WTC11 (cell line): ENCODE measurements around the gene KCNT2. TPM values are rescaled to one million over a fixed set of nuclear protein-coding genes. Genes with fewer than 3 reads are reported as not detected.

Experiments used
- ATAC-seq: fragments of 200-7000 bp; cut with Tn5 transposase; 2 replicates; pipeline ENCODE4 v1.10.0; 2021; ENCODE audit warnings: mild to moderate bottlenecking, moderate library complexity
- CTCF ChIA-PET: fragments of 300-600 bp; sonication (Branson Sonifier 250); formaldehyde crosslinking; loops from one replicate; lab custom pipeline; 2021; ENCODE audit warnings: antibody characterized with exemption; lab: Charles Lee
- POLR2A ChIA-PET: fragments of 350-600 bp; sonication (Branson Sonifier 250); formaldehyde crosslinking; loops from one replicate; lab custom pipeline; 2021; ENCODE audit warnings: antibody characterized with exemption; lab: Charles Lee
- DNase-seq: peaks from one replicate; pipeline ENCODE4 v3.0.0; 2021; ENCODE audit warnings: low spot score
- H3K27ac Mint-ChIP-seq: 2 replicates; pipeline ENCODE4 v1.8.0; 2021; ENCODE audit warnings: mixed read lengths
- H3K27me3 Mint-ChIP-seq: 2 replicates; pipeline ENCODE4 v1.8.0; 2021; ENCODE audit warnings: low read depth, mild to moderate bottlenecking, moderate library complexity, mixed read lengths
- H3K36me3 Mint-ChIP-seq: 2 replicates; pipeline ENCODE4 v1.8.0; 2021; ENCODE audit warnings: mixed read lengths
- H3K4me1 Mint-ChIP-seq: 2 replicates; pipeline ENCODE4 v1.8.0; 2022; ENCODE audit warnings: mixed read lengths
- H3K4me3 Mint-ChIP-seq: 2 replicates; pipeline ENCODE4 v1.8.0; 2021; ENCODE audit warnings: mild to moderate bottlenecking, moderate library complexity, mixed read lengths
- H3K9me3 Mint-ChIP-seq: 2 replicates; pipeline ENCODE4 v1.8.0; 2021; ENCODE audit warnings: mixed read lengths
- ATF1 ChIP-seq: sonication (generic); formaldehyde crosslinking; IDR thresholded peaks from 2 replicates; pipeline ENCODE4 v1.8.1; 2023; ENCODE audit warnings: mild to moderate bottlenecking, moderate library complexity, missing genetic modification reagents
- CREB1 ChIP-seq: sonication (generic); formaldehyde crosslinking; IDR thresholded peaks from 2 replicates; pipeline ENCODE4 v1.8.0; 2023; ENCODE audit warnings: mild to moderate bottlenecking, missing genetic modification reagents
- E2F1 ChIP-seq: sonication (generic); formaldehyde crosslinking; IDR thresholded peaks from 2 replicates; pipeline ENCODE4 v1.8.0; 2022; ENCODE audit warnings: mild to moderate bottlenecking, missing genetic modification reagents
- FOXK1 ChIP-seq: sonication (generic); formaldehyde crosslinking; IDR thresholded peaks from 2 replicates; pipeline ENCODE4 v1.8.0; 2022; ENCODE audit warnings: mild to moderate bottlenecking, moderate library complexity, missing genetic modification reagents
- GRHL2 ChIP-seq: fragments of 250-450 bp; sonication (Bioruptor Pico); IDR thresholded peaks from 2 replicates; pipeline ENCODE4 v1.8.0; 2022; ENCODE audit warnings: mild to moderate bottlenecking, moderate library complexity; ENCODE audit not compliant: insufficient replicate concordance, severe bottlenecking
- GTF2I ChIP-seq: fragments of 250-450 bp; sonication (Bioruptor Pico); conservative IDR thresholded peaks from 2 replicates; pipeline ENCODE4 v1.4.0; 2021; ENCODE audit warnings: mild to moderate bottlenecking
- JAZF1 ChIP-seq: fragments of 250-450 bp; sonication (Bioruptor Pico); IDR thresholded peaks from 2 replicates; pipeline ENCODE4 v1.9.0; 2021; ENCODE audit warnings: moderate library complexity, mild to moderate bottlenecking, inconsistent platforms
- JUN ChIP-seq: sonication (generic); formaldehyde crosslinking; IDR thresholded peaks from 2 replicates; pipeline ENCODE4 v1.8.0; 2023; ENCODE audit warnings: mild to moderate bottlenecking, missing genetic modification reagents
- MXD4 ChIP-seq: fragments of 250-450 bp; sonication (Bioruptor Pico); IDR thresholded peaks from 2 replicates; pipeline ENCODE4 v1.8.0; 2021; ENCODE audit warnings: mild to moderate bottlenecking, moderate library complexity, borderline replicate concordance
- OVOL2 ChIP-seq: fragments of 250-450 bp; sonication (Bioruptor Pico); IDR thresholded peaks from 2 replicates; pipeline ENCODE4 v1.9.0; 2021; ENCODE audit warnings: mild to moderate bottlenecking, borderline replicate concordance
- PREB ChIP-seq: sonication (generic); formaldehyde crosslinking; IDR thresholded peaks from 2 replicates; pipeline ENCODE4 v1.8.1; 2022; ENCODE audit warnings: mild to moderate bottlenecking, missing genetic modification reagents, moderate library complexity, borderline replicate concordance
- RORB ChIP-seq: fragments of 250-450 bp; sonication (Bioruptor Pico); IDR thresholded peaks from 2 replicates; pipeline ENCODE4 v1.9.0; 2021; ENCODE audit warnings: mild to moderate bottlenecking
- SMAD4 ChIP-seq: sonication (generic); formaldehyde crosslinking; IDR thresholded peaks from 2 replicates; pipeline ENCODE4 v1.8.0; 2022; ENCODE audit warnings: mild to moderate bottlenecking, missing genetic modification reagents
- SP1 ChIP-seq: sonication (generic); formaldehyde crosslinking; conservative IDR thresholded peaks from 2 replicates; pipeline ENCODE4 v1.8.1; 2022; ENCODE audit warnings: missing genetic modification reagents
- TCF7 ChIP-seq: sonication (generic); formaldehyde crosslinking; IDR thresholded peaks from 2 replicates; pipeline ENCODE4 v1.8.0; 2022; ENCODE audit warnings: mild to moderate bottlenecking, low read depth, missing genetic modification reagents, moderate library complexity
- TEAD4 ChIP-seq: sonication (generic); formaldehyde crosslinking; IDR thresholded peaks from 2 replicates; pipeline ENCODE4 v1.8.0; 2022; ENCODE audit warnings: mild to moderate bottlenecking, missing genetic modification reagents
- ZNF532 ChIP-seq: fragments of 250-450 bp; sonication (Bioruptor Pico); IDR thresholded peaks from 2 replicates; pipeline ENCODE4 v1.9.0; 2021; ENCODE audit warnings: mild to moderate bottlenecking, borderline replicate concordance
- total RNA-seq: library from RNA; stranded (reverse); gene quantifications from 3 replicates; pipeline ENCODE4 v1.2.3, GENCODE V29; 2021
- TF ChIP-seq, protein P1 (sequence below): sonication (generic); formaldehyde crosslinking; IDR thresholded peaks from 2 replicates; pipeline ENCODE4 v1.8.1; 2023; ENCODE audit warnings: mild to moderate bottlenecking, missing genetic modification reagents, borderline replicate concordance
- TF ChIP-seq, protein P2 (sequence below): sonication (generic); formaldehyde crosslinking; IDR thresholded peaks from 2 replicates; pipeline ENCODE4 v1.8.1; 2022; ENCODE audit warnings: mild to moderate bottlenecking, moderate library complexity, missing genetic modification reagents

KCNT2 gene
- total RNA-seq, 1 experiment from 2014 or later = 11.6 TPM

GRCh38 chr1:196317535-196318522 is 290.4 kb downstream of the KCNT2 start (continued):
- TF ChIP-seq OVOL2 (CRISPR knock-in tag) = no peak
- no peak for TF ChIP-seq TEAD4
- no peak for TF ChIP-seq JUN (CRISPR knock-in tag)

DNA sequence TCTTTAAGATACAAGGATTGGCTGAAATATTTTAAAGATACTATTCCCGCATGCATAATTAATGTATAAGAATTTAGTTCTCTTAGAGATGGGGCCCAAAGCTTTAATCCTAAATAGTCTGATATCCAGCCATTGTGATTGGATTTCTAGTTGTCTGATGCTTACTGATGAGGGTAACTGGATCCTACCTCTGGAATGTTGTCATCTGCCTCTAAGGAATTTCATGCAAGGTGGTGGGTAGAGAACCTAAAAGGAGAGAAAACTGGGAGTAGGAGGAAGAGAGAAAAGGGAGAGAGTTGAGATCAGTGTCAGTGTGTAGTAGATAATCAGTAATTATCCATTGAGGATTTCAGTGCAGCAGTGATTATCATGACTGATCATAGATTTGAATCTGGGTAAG is 295.5 kb downstream of the KCNT2 start:
- Mint-ChIP-seq H3K27ac (peak overlapping the region; percentile 57), H3K27me3 (no peaks in the 10 kb centered on the region), H3K36me3 (peaks cover 6% of the 10 kb centered on the region; the same call in 1 of the 2 replicates), H3K9me3 (no peaks in the 10 kb centered on the region), H3K4me1 (peaks cover 25% of the 10 kb centered on the region), H3K4me3 (no peak overlapping the region)
- POLR2A ChIA-PET = no interaction called here
- TF ChIP-seq FOXK1 (CRISPR knock-in tag) (no peak), MXD4 (no peak), GRHL2 (no peak), ZNF532 (CRISPR knock-in tag) (no peak), GTF2I (CRISPR knock-in tag) (no peak), PREB (CRISPR knock-in tag) (no peak)
- TF ChIP-seq, protein P1, sequence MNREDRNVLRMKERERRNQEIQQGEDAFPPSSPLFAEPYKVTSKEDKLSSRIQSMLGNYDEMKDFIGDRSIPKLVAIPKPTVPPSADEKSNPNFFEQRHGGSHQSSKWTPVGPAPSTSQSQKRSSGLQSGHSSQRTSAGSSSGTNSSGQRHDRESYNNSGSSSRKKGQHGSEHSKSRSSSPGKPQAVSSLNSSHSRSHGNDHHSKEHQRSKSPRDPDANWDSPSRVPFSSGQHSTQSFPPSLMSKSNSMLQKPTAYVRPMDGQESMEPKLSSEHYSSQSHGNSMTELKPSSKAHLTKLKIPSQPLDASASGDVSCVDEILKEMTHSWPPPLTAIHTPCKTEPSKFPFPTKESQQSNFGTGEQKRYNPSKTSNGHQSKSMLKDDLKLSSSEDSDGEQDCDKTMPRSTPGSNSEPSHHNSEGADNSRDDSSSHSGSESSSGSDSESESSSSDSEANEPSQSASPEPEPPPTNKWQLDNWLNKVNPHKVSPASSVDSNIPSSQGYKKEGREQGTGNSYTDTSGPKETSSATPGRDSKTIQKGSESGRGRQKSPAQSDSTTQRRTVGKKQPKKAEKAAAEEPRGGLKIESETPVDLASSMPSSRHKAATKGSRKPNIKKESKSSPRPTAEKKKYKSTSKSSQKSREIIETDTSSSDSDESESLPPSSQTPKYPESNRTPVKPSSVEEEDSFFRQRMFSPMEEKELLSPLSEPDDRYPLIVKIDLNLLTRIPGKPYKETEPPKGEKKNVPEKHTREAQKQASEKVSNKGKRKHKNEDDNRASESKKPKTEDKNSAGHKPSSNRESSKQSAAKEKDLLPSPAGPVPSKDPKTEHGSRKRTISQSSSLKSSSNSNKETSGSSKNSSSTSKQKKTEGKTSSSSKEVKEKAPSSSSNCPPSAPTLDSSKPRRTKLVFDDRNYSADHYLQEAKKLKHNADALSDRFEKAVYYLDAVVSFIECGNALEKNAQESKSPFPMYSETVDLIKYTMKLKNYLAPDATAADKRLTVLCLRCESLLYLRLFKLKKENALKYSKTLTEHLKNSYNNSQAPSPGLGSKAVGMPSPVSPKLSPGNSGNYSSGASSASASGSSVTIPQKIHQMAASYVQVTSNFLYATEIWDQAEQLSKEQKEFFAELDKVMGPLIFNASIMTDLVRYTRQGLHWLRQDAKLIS = no peak
- ATAC-seq (peak; percentile 80), DNase-seq (no peak)
- CTCF ChIA-PET = no interaction called here

DNA sequence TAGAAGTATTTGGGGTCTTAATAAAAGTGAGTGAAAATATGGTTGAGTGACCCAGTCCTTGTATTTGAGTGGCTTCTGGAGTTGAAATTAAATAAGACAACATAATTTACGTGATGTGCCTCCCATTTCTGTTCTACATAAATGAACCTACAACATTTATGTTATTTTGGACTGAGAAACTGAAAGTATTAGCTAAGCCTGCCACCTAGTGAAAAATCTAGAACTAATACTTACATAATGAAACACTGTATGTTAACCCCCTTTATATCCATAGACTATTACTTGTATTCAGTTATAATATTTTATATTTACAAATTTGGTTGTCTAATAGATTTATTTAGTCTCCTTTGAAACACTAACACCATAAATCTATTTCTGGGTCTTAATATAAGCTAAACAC is 298.9 kb downstream of the KCNT2 start:
- CTCF ChIA-PET = interaction anchor here (2.4 kb wide), 1 partner anchor 161 kb away, joined by 10 read pairs; no protein-coding TSS in a partner anchor
- no peak overlapping the region for H3K27ac Mint-ChIP-seq

More for the DNA sequence above, 298.9 kb downstream of the KCNT2 start:
- H3K4me1 Mint-ChIP-seq = peaks cover 54% of the 10 kb centered on the region
- POLR2A ChIA-PET = no interaction called here
- no peaks in the 10 kb centered on the region for H3K27me3 Mint-ChIP-seq
- H3K4me3 Mint-ChIP-seq = no peak overlapping the region
- no peak for DNase-seq
- TF ChIP-seq SP1 = no peak
- no peak for TF ChIP-seq E2F1 (CRISPR knock-in tag)
- no peak for TF ChIP-seq JAZF1 (CRISPR knock-in tag)
- TF ChIP-seq TCF7 (CRISPR knock-in tag) = no peak
- TF ChIP-seq RORB (CRISPR knock-in tag) = no peak
- no peak for TF ChIP-seq FOXK1 (CRISPR knock-in tag)
- no peak for TF ChIP-seq CREB1 (CRISPR knock-in tag)
- TF ChIP-seq, protein P2, sequence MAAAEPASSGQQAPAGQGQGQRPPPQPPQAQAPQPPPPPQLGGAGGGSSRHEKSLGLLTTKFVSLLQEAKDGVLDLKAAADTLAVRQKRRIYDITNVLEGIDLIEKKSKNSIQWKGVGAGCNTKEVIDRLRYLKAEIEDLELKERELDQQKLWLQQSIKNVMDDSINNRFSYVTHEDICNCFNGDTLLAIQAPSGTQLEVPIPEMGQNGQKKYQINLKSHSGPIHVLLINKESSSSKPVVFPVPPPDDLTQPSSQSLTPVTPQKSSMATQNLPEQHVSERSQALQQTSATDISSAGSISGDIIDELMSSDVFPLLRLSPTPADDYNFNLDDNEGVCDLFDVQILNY (CRISPR knock-in tag) = no peak
- no peak for TF ChIP-seq SMAD4
- TF ChIP-seq ATF1 = no peak
- H3K9me3 Mint-ChIP-seq = no peaks in the 10 kb centered on the region
- H3K36me3 Mint-ChIP-seq = peaks cover 3% of the 10 kb centered on the region; the same call in 1 of the 2 replicates
- ATAC-seq = no peak
